GM18951 (cell line): ENCODE measurements around the gene VPS37B.
A peak's percentile ranks its signal among the peaks of the same experiment; 100 is the strongest.

ENCODE experiments used
- POLR2A ChIP-seq: IDR thresholded peaks from 4 replicates; pipeline ENCODE4 v1.6.1; 2011; ENCODE audit warnings: mild to moderate bottlenecking; ENCODE audit not compliant: insufficient read length, insufficient read depth; ENCODE audit errors: extremely low read depth
- in situ Hi-C: fragments of 300-500 bp; cut with MboI; formaldehyde crosslinking; loops from one replicate; pipeline ENCODE4 v1.12.0; 2022; ENCODE audit warnings: low sequenced_read_pairs, mixed read lengths, inconsistent platforms; ENCODE audit not compliant: unreplicated experiment

The VPS37B gene

GRCh38 chr12:122837306-122838265, 58.3 kb downstream of the VPS37B start:
- in situ Hi-C loops, result no loop called here

GRCh38 chr12:122836027-122836921, 59.6 kb downstream of the VPS37B start:
- in situ Hi-C loops, result no loop called here
- peak; percentile 27 for TF ChIP-seq POLR2A

More at GRCh38 chr12:122837306-122838265, 58.3 kb downstream of the VPS37B start:
- TF ChIP-seq POLR2A, result no peak

- TF ChIP-seq POLR2A, result no peak
- in situ Hi-C loops, result no loop called here
Observed at GRCh38 chr12:122835750-122836026, 60.2 kb downstream of the VPS37B start.

- TF ChIP-seq POLR2A, result peak; percentile 41
- in situ Hi-C loops, result no loop called here
Observed at GRCh38 chr12:122834921-122835749, 60.8 kb downstream of the VPS37B start, which contains the start of gene HIP1R. TSS of gene HIP1R (plus strand) at chr12:122835457. CDS start at chr12:122835551, 94 bp downstream.

GRCh38 chr12:122834104-122834920, 61.6 kb downstream of the VPS37B start:
- in situ Hi-C loops, result no loop called here

GRCh38 chr12:122830517-122831214, 65.3 kb downstream of the VPS37B start:
- in situ Hi-C loops, result no loop called here
- TF ChIP-seq POLR2A, result no peak

More at GRCh38 chr12:122834104-122834920, 61.6 kb downstream of the VPS37B start:
- TF ChIP-seq POLR2A, result no peak

- no peak for TF ChIP-seq POLR2A
- in situ Hi-C loops, result no loop called here
Observed at GRCh38 chr12:122827258-122827657, 68.7 kb downstream of the VPS37B start.

- in situ Hi-C loops, result no loop called here
- no peak for TF ChIP-seq POLR2A
Observed at GRCh38 chr12:122825773-122826724, 69.9 kb downstream of the VPS37B start.

- in situ Hi-C loops, result no loop called here
Observed at GRCh38 chr12:122823429-122823828, 72.5 kb downstream of the VPS37B start.

GRCh38 chr12:122820838-122821271, 75.1 kb downstream of the VPS37B start:
- no peak for TF ChIP-seq POLR2A
- in situ Hi-C loops, result no loop called here

More at GRCh38 chr12:122823429-122823828, 72.5 kb downstream of the VPS37B start:
- no peak for TF ChIP-seq POLR2A
